Lower leg skin (tissue), 3 donors: ENCODE data around the gene GPC6.

Source experiments
- CTCF ChIP-seq, 3 donors: fragments of 450-650 bp; IDR thresholded peaks; one replicate each; pipeline ENCODE4 v1.5.1; 2016; ENCODE audit warnings: antibody characterized with exemption in 3 of 3, mild to moderate bottlenecking in 3 of 3, moderate library complexity in 2 of 3
- POLR2A ChIP-seq, 2 donors: fragments of 450-650 bp; IDR thresholded peaks; one replicate each; pipeline ENCODE4 v1.6.1; 2016 to 2017; ENCODE audit warnings: antibody characterized with exemption in 2 of 2, mild to moderate bottlenecking in 1 of 2, moderate library complexity in 1 of 2

- TF ChIP-seq CTCF (IDR thresholded peaks at IDR 0.05), result no peak
- no peak for TF ChIP-seq POLR2A (IDR thresholded peaks at IDR 0.05)
Observed at GRCh38 chr13:93227878-93228642, 1.5 kb downstream of the GPC6 start.
